NCI-H2196 (cell line): Measurements from ENCODE around the gene SSX2B.
"Not testable (repeated sequence)": the region's sequence is repeated elsewhere in the genome, so short reads cannot be mapped to it uniquely, and the experiment has no call there.

ENCODE experiments used
- DNase-seq: peaks from one replicate; lab custom pipeline; 2025; ENCODE audit not compliant: unreplicated experiment; lab: John Stamatoyannopoulos, UW

SSX2B gene, protein sequence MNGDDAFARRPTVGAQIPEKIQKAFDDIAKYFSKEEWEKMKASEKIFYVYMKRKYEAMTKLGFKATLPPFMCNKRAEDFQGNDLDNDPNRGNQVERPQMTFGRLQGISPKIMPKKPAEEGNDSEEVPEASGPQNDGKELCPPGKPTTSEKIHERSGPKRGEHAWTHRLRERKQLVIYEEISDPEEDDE

DNA sequence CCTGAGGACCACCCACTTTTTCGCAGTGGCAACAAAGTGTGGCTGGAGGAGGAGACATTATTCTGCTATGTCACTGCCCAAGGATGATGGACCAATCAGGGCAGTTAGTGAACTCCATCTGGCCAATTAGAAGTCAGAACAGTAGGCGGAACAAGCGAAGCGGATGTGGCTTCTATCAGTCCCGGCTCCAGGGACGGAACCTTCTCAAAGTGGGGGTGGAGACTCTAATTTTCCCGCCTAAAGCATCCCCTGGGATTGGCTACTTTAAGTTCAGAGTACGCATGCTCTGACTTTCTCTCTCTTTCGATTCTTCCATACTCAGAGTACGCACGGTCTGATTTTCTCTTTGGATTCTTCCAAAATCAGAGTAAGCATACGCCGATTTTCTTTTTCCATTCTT, at the start of gene SSX2B:
SSX2B (plus strand) TSS at position 301 of the 400 bp plus-strand sequence. CDS start 1,429 bp downstream, outside the sequence.
- not testable (repeated sequence) for DNase-seq

DNA sequence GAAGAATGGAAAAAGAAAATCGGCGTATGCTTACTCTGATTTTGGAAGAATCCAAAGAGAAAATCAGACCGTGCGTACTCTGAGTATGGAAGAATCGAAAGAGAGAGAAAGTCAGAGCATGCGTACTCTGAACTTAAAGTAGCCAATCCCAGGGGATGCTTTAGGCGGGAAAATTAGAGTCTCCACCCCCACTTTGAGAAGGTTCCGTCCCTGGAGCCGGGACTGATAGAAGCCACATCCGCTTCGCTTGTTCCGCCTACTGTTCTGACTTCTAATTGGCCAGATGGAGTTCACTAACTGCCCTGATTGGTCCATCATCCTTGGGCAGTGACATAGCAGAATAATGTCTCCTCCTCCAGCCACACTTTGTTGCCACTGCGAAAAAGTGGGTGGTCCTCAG, 44.0 kb upstream of the SSX2B start, which contains the start of gene SSX2:
SSX2 (minus strand) TSS at position 101 of the 400 bp plus-strand sequence. CDS start 1,429 bp downstream, outside the sequence.
- DNase-seq: not testable (repeated sequence)

- DNase-seq: not testable (repeated sequence)
Observed at GRCh38 chrX:52765983-52766382, 14.9 kb downstream of the SSX2B start.

- not testable (repeated sequence) for DNase-seq
Observed at GRCh38 chrX:52773504-52773903, 22.5 kb downstream of the SSX2B start.

- not testable (repeated sequence) for DNase-seq
Observed at GRCh38 chrX:52797327-52797726, 46.3 kb downstream of the SSX2B start, which contains the start of gene SPANXN5. SPANXN5 (minus strand) TSS chrX:52797427; CDS start chrX:52797348, 79 bp downstream.

- not testable (repeated sequence) for DNase-seq
Observed at GRCh38 chrX:52804876-52805275, 53.8 kb downstream of the SSX2B start.
